Amygdala (tissue), 56 donors: ENCODE data around the gene TMEM132E.

Experiments used
- DNase-seq, 56 donors: peaks; one replicate each; lab custom pipeline; 2025; lab: John Stamatoyannopoulos, UW

TMEM132E gene

GRCh38 chr17:34592002-34592401 lies 12.6 kb downstream of the TMEM132E start:
- no peak for DNase-seq

GRCh38 chr17:34596920-34597319 lies 17.5 kb downstream of the TMEM132E start:
- DNase-seq = no peak

DNA sequence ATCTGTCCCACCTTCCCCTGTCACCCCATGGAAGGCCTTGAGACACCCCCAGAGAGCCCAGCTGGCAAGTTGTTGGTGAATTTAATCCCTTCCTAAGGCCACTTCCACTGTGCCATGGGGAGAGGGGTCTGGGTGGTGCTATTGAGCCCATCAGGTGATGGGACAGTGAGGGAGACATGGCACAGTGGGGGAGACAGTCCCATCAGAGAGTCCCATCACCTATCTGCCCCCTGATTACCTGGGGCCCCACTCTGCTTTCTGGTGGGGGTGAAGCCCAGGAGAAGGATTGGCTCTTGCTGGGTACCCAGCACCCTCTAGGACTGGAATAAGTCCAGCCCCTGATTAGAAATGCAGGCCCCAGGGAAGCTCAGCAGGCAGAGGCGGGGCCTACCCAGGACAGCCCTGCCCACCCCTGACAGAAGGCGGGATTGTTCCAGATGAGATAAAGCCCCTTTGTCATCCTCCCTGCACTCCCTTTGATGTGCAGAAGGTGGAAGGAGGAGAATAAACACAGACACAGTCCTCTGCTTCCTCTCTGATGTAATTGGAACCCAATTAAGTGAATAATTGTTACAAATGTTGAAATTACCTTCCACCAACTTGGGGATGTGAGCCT lies 18.9 kb downstream of the TMEM132E start:
- peak in 49 of 56 donors; percentile 8 to 88 (median 60) for DNase-seq

- DNase-seq = no peak
Measured at GRCh38 chr17:34601416-34601815, 22.0 kb downstream of the TMEM132E start.

GRCh38 chr17:34603974-34604373 lies 24.6 kb downstream of the TMEM132E start:
- no peak for DNase-seq

DNA sequence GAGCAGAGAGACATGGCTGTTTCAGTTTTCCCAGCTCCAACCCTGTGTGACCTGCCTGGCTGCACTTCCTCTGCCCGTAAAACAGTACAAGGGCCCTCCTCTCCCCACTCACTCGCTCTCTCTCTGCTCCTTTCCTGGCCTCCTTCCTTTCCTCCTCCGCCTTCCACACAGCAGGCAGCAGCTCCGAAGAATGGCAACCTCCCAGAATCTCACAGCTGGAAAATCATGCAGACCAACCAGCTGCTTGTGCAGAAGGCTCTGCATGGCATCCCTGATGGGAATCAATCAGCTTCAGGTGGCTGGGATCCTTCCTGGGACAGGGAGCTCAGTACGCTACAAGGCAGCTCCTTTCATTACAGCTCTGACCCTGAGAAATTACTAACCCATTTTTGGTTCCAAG lies 27.4 kb downstream of the TMEM132E start:
- no peak for DNase-seq

- DNase-seq = no peak
Measured at GRCh38 chr17:34607917-34608316, 28.5 kb downstream of the TMEM132E start.

GRCh38 chr17:34609210-34609609 lies 29.8 kb downstream of the TMEM132E start:
- no peak for DNase-seq

DNA sequence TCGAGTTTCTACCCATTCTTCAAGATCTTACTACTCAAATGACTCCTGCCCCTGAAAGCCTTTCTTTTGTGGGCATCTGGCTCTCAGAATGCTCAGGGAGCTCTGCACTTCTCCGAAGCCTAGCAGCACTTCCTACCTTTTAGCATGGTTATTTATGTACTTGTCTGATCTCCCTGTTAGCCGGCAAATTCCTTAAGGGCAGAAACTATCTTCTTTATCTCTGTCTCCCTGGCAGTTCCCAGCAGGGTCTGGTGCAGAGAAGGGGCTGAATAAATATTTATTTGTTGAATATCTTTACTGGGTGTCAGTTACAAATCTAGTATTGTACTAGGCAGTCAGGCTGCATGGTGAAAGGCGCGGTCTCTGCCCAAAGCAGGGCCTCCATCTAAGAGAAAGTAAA lies 30.7 kb downstream of the TMEM132E start:
- DNase-seq = no peak

- DNase-seq = no peak
Measured at GRCh38 chr17:34610506-34610905, 31.1 kb downstream of the TMEM132E start.

DNA sequence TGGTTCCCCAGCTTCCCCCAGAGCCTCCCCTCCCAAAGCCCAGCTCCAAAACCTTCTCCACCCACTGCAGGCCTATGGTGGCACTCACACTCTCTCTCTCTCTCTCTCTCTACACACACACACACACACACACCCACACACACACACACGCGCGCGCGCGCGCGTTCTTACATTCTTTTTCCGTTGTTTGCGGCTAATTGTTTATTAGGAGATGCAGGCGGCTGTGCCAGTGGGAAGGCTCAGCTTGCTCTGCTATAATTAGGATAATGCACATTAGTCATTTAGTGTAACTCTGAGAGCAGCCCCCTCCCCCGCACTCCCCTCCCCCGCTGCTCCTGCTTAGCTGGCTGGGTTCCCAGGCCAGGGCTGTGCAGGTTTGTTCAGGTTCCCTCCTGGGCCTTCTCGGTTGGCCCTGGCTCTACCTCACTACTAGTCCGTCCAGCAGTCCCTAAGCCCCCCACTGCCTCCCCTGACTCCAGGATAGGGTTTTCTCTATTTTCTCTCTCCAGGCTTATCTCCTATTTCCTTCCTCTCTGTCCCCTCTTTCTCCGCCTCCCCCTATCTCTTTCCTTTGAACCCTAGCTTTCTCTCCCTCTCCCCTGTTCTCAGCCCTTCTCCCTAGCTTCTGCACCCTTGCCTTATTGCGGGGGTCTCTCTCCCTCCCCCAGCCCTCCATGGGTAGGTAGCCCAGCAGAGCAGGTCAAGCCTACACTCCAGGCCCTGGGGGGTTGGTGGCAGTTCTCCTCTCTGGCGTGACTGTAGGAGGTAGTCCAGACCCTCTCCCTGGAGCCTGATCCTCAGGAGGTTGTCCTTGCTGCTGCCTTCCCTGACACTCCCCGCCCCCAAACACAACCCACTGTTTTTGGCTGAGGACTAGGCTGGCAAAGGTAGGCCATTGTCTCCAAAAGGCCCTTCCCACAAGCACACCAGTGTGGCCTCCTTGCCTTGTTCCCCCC lies 34.0 kb downstream of the TMEM132E start:
- peak in 35 of 56 donors; percentile 6 to 74 (median 34) for DNase-seq

GRCh38 chr17:34614698-34615097 lies 35.3 kb downstream of the TMEM132E start:
- DNase-seq = no peak

GRCh38 chr17:34615326-34615725 lies 35.9 kb downstream of the TMEM132E start:
- DNase-seq = no peak

DNA sequence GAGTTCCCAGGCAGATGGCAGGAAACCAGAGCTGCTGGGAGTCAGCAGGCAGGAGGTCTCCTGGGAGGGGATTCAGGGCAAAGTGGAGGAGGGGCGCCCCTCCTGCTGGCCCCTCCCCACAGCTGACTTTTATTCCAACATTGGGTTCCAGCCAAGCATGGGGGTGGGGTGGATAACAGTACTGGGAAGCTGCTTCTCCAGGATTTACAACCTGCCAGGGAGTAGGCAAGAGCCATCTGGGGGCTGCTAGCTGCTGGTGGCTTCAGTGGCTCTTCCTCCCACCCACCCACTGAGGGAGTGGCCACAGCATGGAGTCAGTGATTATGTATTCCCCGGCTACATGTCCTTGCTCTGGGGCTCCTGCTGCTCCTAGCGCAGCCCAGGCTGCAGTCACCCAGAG lies 36.8 kb downstream of the TMEM132E start:
- DNase-seq = peak in 8 of 56 donors; percentile 12 to 29 (median 17)

DNA sequence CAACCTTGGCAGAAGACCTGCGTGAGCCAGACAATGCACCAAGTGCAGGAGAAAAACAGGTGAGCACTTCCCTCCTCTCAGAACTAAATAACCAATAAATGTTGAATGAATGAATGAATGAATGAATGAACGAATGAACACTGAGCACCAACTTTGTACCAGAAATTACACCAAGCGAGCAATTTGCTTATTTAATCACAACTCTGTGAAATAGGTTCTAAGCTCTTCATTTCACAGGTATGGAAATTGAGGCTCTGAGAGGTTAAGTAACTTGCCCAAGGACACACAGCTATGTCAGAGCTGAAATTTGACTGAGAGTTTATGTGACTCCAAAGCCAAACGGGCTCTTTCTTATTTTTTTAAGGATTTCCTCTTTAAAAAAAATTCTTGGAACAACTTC lies 38.0 kb downstream of the TMEM132E start:
- no peak for DNase-seq

DNA sequence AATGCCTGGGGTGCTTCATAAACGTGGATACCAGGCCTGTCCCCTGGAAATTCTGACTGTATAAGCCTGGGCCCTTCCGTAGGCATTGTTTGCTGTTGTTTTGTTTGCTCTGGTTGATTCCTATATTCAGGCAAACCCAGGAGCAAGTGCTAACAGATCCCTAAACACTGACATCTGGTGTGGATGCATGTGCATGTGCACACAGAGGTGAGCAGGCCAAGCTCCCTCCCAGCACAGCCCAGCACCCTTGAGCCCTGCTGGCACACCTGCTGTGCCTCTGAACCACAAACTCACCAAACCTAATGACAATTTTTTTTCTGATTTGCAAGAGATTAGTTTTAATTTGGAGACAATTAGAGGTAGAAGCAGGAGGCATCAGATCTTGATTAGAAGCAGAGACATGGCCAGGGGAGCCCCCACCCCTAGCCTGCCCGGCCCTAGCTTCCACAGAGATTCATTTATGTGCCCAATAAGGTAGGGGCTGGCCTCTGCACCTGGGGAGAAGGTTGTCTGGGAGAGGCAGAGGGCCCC lies 40.4 kb downstream of the TMEM132E start:
- DNase-seq = no peak

DNA sequence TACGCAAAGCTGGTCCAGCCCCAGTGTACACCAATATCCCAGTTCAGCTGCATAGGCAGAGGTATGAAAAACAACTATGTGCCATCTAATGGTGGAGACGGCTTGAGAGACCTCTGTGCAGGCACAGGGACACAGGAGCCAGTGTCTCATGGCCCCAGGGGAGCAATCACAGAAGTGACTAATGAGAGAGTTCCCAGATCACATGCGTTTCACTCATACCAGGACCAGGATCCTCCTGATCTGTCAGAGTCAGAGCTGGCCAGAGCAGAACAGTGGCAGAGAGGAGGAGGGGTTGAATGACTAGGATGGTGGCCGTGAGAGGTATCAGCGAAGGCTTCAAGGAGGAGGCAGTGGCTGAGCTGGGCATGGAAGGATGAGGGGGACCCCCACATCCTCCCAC lies 41.1 kb downstream of the TMEM132E start:
- no peak for DNase-seq

DNA sequence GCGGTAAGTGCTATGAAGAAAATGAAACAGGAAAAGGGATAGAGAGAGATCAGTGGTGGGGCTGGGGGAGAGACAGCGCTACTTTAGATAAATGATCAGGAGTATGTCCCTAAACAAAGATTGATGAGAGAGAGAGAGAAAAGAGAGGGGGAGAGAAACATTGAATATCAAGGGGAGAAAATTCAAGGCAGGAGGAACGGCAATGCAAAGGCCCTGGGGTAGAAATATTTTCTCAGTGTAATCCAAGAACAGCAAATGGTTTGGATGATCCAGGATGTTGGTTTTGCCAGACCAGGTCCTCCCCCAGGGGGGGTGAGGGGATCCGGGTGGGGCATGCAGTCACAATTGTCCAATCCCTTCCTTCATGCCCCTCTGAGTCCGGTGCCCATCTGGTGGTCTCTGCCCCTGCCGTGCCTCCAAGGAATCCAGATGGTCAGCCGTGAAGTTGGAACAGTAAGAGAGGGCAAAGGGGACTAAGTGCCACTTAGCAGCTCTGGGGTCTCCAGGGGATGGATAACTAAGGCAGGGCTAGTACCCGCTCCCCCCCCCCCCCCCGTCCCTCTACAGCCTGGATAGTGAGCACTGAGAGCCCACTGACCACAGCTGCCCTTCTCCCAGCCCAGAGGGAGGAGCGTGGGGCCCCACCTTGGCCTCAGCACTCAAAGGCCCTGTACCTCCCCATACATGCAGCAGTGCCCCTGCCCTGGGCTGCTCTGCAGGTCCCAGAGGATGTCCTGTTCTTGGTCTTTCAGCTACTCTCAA lies 43.7 kb downstream of the TMEM132E start:
- DNase-seq = no peak

GRCh38 chr17:34623856-34624766 lies 44.7 kb downstream of the TMEM132E start:
- no peak for DNase-seq
